Ovary (tissue), 9 donors: ENCODE measurements around the gene FANCI. TPM values are rescaled to one million over a fixed set of nuclear protein-coding genes. Genes with fewer than 3 reads are reported as not detected.

Experiments used
- DNase-seq, 5 donors: peaks; one replicate each; pipeline ENCODE4 v3.0.0-alpha.2; 2019 to 2020
- H3K27ac ChIP-seq, 2 donors: fragments of 200-600 bp; one replicate each; pipeline versions ENCODE4 v1.5.1 to v1.8.0; 2019 to 2022
- H3K27me3 ChIP-seq: fragments of 200-600 bp; one replicate; pipeline ENCODE4 v1.8.0; 2022
- H3K36me3 ChIP-seq: fragments of 200-600 bp; sonication (generic); one replicate; pipeline ENCODE4 v1.5.1; 2019
- H3K4me1 ChIP-seq: one replicate; pipeline ENCODE4 v1.8.1; 2013; ENCODE audit warnings: mild to moderate bottlenecking, moderate library complexity; ENCODE audit not compliant: insufficient read depth
- H3K4me3 ChIP-seq: fragments of 200-600 bp; sonication (generic); one replicate; pipeline ENCODE4 v1.5.1; 2017
- H3K9me3 ChIP-seq, 2 donors: fragments of 200-600 bp in 1 of 2; sonication (generic) in 1 of 2; one replicate each; pipeline versions ENCODE4 v1.5.1 to v1.8.1; 2013 to 2019; ENCODE audit warnings: mild to moderate bottlenecking in 1 of 2, moderate library complexity in 1 of 2
- CTCF ChIP-seq, 3 donors: fragments of 450-650 bp in 2 of 3; fragments of 200-600 bp in 1 of 3; IDR thresholded peaks; one replicate each; pipeline versions ENCODE4 v1.5.1 to v1.8.0; 2016 to 2022; ENCODE audit warnings: antibody characterized with exemption in 3 of 3, mild to moderate bottlenecking in 1 of 3
- EP300 ChIP-seq: sonication (generic); formaldehyde crosslinking; IDR thresholded peaks from one replicate; pipeline ENCODE4 v1.6.1; 2017; ENCODE audit warnings: antibody characterized with exemption
- POLR2A ChIP-seq: fragments of 450-650 bp; IDR thresholded peaks from one replicate; pipeline ENCODE4 v1.6.1; 2017; ENCODE audit warnings: antibody characterized with exemption, mild to moderate bottlenecking, moderate library complexity
- WGBS, 3 donors: extraction: QIAGEN DNeasy Blood & Tissue Kit in 1 of 3; methylation state at CpG; one replicate each; pipeline versions ENCODE4 v1.1.5 to v1.1.7; 2013 to 2017; 5-methylcytosine and 5-hydroxymethylcytosine counted together
- intact Hi-C, 4 donors: fragments of 100-400 bp; cut with DNase I; formaldehyde crosslinking; loops; one replicate each; pipeline versions ENCODE4 v1.11.0 to v1.15.1; 2022 to 2023
- polyA plus RNA-seq, 2 donors: library from polyadenylated mRNA; stranded (reverse); fragments of 200-250 nt in 1 of 2; fragments of 350-450 nt in 1 of 2; fragmentation: Illumina TruSeq in 1 of 2; extraction: RNeasy Lipid Tissue Mini Kit (QIAGEN cat#74804) in 1 of 2; gene quantifications; one replicate each; pipeline ENCODE4 v1.2.3, GENCODE V29; 2013 to 2014
- total RNA-seq, 7 donors: library from RNA; depleted of rRNA in 2 of 7; stranded (reverse); fragments of >200 nt in 2 of 7; fragmentation: NEBNext Ultra II Directional in 3 of 7; extraction: Animal tissue kit (Norgen Biotek cat#: 25700) in 3 of 7; gene quantifications; one replicate each; pipeline versions ENCODE4 v1.1.0 to v1.2.4, GENCODE V29; 2016 to 2023
- donor health status: DM: no; HTN: no; CAD: no; lungs with moderate emphysema.
- donor health status: DM: no; HTN: no; CAD: no.
- donor health status: Bipolar disorder and iron deficiency.
- donor health status: DM: yes; HTN: yes; CAD: no.
- donor health status: DM: no; HTN: no; CAD: no.
- donor health status: DM: yes; HTN: yes; CAD: no.

The FANCI gene
- total and polyA plus RNA-seq, 9 donors = 2.9 to 11.7 (median 4.6) TPM

GRCh38 chr15:89316504-89316903, 72.7 kb downstream of the FANCI start:
- WGBS, 3 donors = 83 to 87% (median 84%) methylated on average over 5 of the region's 5 CpGs

GRCh38 chr15:89317186-89317720, 73.5 kb downstream of the FANCI start:
- DNase-seq = no peak
- no peaks in the 10 kb centered on the region for H3K9me3 ChIP-seq
- H3K27me3 ChIP-seq = no peaks in the 10 kb centered on the region
- TF ChIP-seq EP300 = no peak
- TF ChIP-seq POLR2A = no peak
- TF ChIP-seq CTCF (IDR thresholded peaks at IDR 0.05) = no peak
- H3K4me1 ChIP-seq = no peaks in the 10 kb centered on the region
- no peak overlapping the region for H3K4me3 ChIP-seq
- WGBS, 3 donors = 78 to 88% (median 82%) methylated on average over 4 of the region's 4 CpGs
- intact Hi-C loops = no loop called here
- no peak overlapping the region for H3K27ac ChIP-seq
- no peaks in the 10 kb centered on the region for H3K36me3 ChIP-seq

More at GRCh38 chr15:89316504-89316903, 72.7 kb downstream of the FANCI start:
- Histone ChIP-seq H3K36me3 (no peaks in the 10 kb centered on the region), H3K27me3 (no peaks in the 10 kb centered on the region), H3K4me1 (no peaks in the 10 kb centered on the region), H3K4me3 (no peak overlapping the region), H3K27ac (no peak overlapping the region), H3K9me3 (no peaks in the 10 kb centered on the region)
- intact Hi-C loops = no loop called here
- TF ChIP-seq CTCF (IDR thresholded peaks at IDR 0.05) = no peak
- TF ChIP-seq EP300 = no peak
- no peak for TF ChIP-seq POLR2A
- no peak for DNase-seq

GRCh38 chr15:89319678-89320077, 75.9 kb downstream of the FANCI start:
- 89 to 92% (median 91%) methylated on average over 9 of the region's 9 CpGs for WGBS, 3 donors
- no peaks in the 10 kb centered on the region for H3K4me1 ChIP-seq
- TF ChIP-seq POLR2A (no peak), EP300 (no peak), CTCF (IDR thresholded peaks at IDR 0.05) (no peak)
- intact Hi-C loops = no loop called here
- no peak for DNase-seq
- no peak overlapping the region for H3K27ac ChIP-seq
- H3K27me3 ChIP-seq = no peaks in the 10 kb centered on the region
- no peaks in the 10 kb centered on the region for H3K36me3 ChIP-seq
- H3K9me3 ChIP-seq = no peaks in the 10 kb centered on the region
- H3K4me3 ChIP-seq = no peak overlapping the region

- Histone ChIP-seq H3K4me3 (no peak overlapping the region), H3K27me3 (no peaks in the 10 kb centered on the region), H3K27ac (no peak overlapping the region), H3K9me3 (no peaks in the 10 kb centered on the region), H3K36me3 (no peaks in the 10 kb centered on the region), H3K4me1 (no peaks in the 10 kb centered on the region)
- intact Hi-C loops = no loop called here
- TF ChIP-seq EP300 = no peak
- no peak for TF ChIP-seq POLR2A
- TF ChIP-seq CTCF (IDR thresholded peaks at IDR 0.05) = no peak
- DNase-seq = no peak
- 78 to 90% (median 88%) methylated on average over 2 of the region's 2 CpGs for WGBS, 3 donors
Measured at GRCh38 chr15:89320200-89320599, 76.4 kb downstream of the FANCI start.
